H1 (cell line): ENCODE data around the gene GRAMD1C. TPM values are rescaled to one million over a fixed set of nuclear protein-coding genes. Genes with fewer than 3 reads are reported as not detected.
A peak's percentile ranks its signal among the peaks of the same experiment; 100 is the strongest.

Source experiments
- CTCF ChIA-PET: fragments of 300-600 bp; sonication (Branson Sonifier 250); formaldehyde crosslinking; loops from one replicate; lab custom pipeline; 2021; ENCODE audit not compliant: partially characterized antibody; lab: Charles Lee
- POLR2A ChIA-PET: fragments of 300-600 bp; sonication (Branson Sonifier 250); formaldehyde crosslinking; loops from one replicate; lab custom pipeline; 2021; ENCODE audit warnings: inconsistent platforms; ENCODE audit not compliant: partially characterized antibody; lab: Charles Lee
- DNase-seq, 2 experiments: peaks; one replicate each; pipeline versions ENCODE4 v3.0.0 to v3.0.0-alpha.2; 2010 to 2022; ENCODE audit warnings: low spot score in 2 of 2, low read depth in 1 of 2, mixed read lengths in 1 of 2
- FAIRE-seq: peaks from 2 replicates; lab custom pipeline; 2011; peaks lifted over from hg19 to GRCh38; lab: Jason Lieb, UNC
- H2AFZ ChIP-seq: 2 replicates; pipeline ENCODE4 v1.8.1; 2012; ENCODE audit warnings: low read length, inconsistent platforms
- H2AK5ac ChIP-seq: 2 replicates; pipeline ENCODE4 v1.6.1; 2013; ENCODE audit warnings: low read depth, low read length
- H2BK120ac ChIP-seq: replicated peaks from 2 replicates; pipeline ENCODE3; 2013; ENCODE audit warnings: low read depth, low read length, inconsistent platforms
- H2BK12ac ChIP-seq: 2 replicates; pipeline ENCODE4 v1.6.1; 2013; ENCODE audit warnings: low read depth, low read length
- H2BK15ac ChIP-seq: 2 replicates; pipeline ENCODE4 v1.6.1; 2013; ENCODE audit warnings: low read length
- H2BK20ac ChIP-seq: 2 replicates; pipeline ENCODE4 v1.6.1; 2013; ENCODE audit warnings: low read length
- H2BK5ac ChIP-seq: 2 replicates; pipeline ENCODE4 v1.6.1; 2013; ENCODE audit warnings: low read depth, low read length
- H3K14ac ChIP-seq: 2 replicates; pipeline ENCODE4 v1.6.1; 2013; ENCODE audit warnings: inconsistent platforms; ENCODE audit not compliant: insufficient read length
- H3K18ac ChIP-seq: 2 replicates; pipeline ENCODE4 v1.6.1; 2013; ENCODE audit warnings: low read length; ENCODE audit errors: extremely low read depth
- H3K23ac ChIP-seq: 2 replicates; pipeline ENCODE4 v1.6.1; 2013; ENCODE audit warnings: inconsistent platforms; ENCODE audit not compliant: insufficient read length
- H3K23me2 ChIP-seq: 2 replicates; pipeline ENCODE4 v1.6.1; 2013; ENCODE audit warnings: low read depth, low read length
- H3K27ac ChIP-seq: 2 replicates; pipeline ENCODE4 v1.6.1; 2011; ENCODE audit warnings: low read depth, low read length, inconsistent platforms
- H3K27me3 ChIP-seq, 4 experiments: replicated peaks in 1 of 4; 1 replicate in 1 of 4; 2 replicates in 3 of 4; pipeline versions ENCODE4 v1.6.1 to v1.8.1; 2011 to 2013; ENCODE audit warnings: low read length in 3 of 4, mild to moderate bottlenecking in 3 of 4, inconsistent platforms in 2 of 4, mixed read lengths in 2 of 4, moderate library complexity in 1 of 4; ENCODE audit not compliant: control insufficient read depth in 3 of 4, insufficient read depth in 3 of 4; ENCODE audit errors: extremely low read depth in 1 of 4
- H3K36me3 ChIP-seq, 4 experiments: 2 replicates each; pipeline versions ENCODE4 v1.6.1 to v1.8.1; 2011 to 2013; ENCODE audit warnings: mild to moderate bottlenecking in 4 of 4, low read length in 3 of 4, moderate library complexity in 2 of 4, control low read depth in 1 of 4, inconsistent platforms in 1 of 4; ENCODE audit not compliant: insufficient read depth in 4 of 4, control insufficient read depth in 2 of 4
- H3K4ac ChIP-seq: replicated peaks from 2 replicates; pipeline ENCODE3; 2013; ENCODE audit warnings: low read length, low read depth, mixed read lengths, inconsistent platforms; ENCODE audit not compliant: insufficient read length
- H3K4me1 ChIP-seq, 4 experiments: replicated peaks in 1 of 4; 1 replicate in 1 of 4; 2 replicates in 3 of 4; pipeline versions ENCODE4 v1.6.1 to v1.8.1; 2011 to 2013; ENCODE audit warnings: low read length in 3 of 4, inconsistent platforms in 2 of 4, mixed read lengths in 1 of 4; ENCODE audit not compliant: insufficient read depth in 4 of 4, control insufficient read depth in 3 of 4
- H3K4me2 ChIP-seq, 2 experiments: 2 replicates each; pipeline versions ENCODE4 v1.6.1 to v1.8.1; 2011 to 2013; ENCODE audit warnings: low read depth in 2 of 2, low read length in 2 of 2, control low read depth in 1 of 2, inconsistent platforms in 1 of 2, mild to moderate bottlenecking in 1 of 2; ENCODE audit not compliant: insufficient read depth in 1 of 2
- H3K4me3 ChIP-seq, 4 experiments: fragments of 200-600, 300-600 bp in 1 of 4; sonication (generic), shearing (Covaris generic), sonication (Bioruptor Twin) in 1 of 4; 2 replicates each; pipeline versions ENCODE4 v1.5.1 to v1.8.1; 2011 to 2016; ENCODE audit warnings: low read length in 4 of 4, low read depth in 3 of 4, control low read depth in 2 of 4, inconsistent platforms in 2 of 4, mild to moderate bottlenecking in 2 of 4, mixed read lengths in 1 of 4, moderate library complexity in 1 of 4; ENCODE audit not compliant: insufficient read depth in 2 of 4; ENCODE audit errors: extremely low read depth in 1 of 4
- H3K56ac ChIP-seq: replicated peaks from 2 replicates; pipeline ENCODE3; 2013; ENCODE audit warnings: low read depth, mild to moderate bottlenecking, mixed read lengths, low read length, inconsistent platforms; ENCODE audit not compliant: insufficient read length
- H3K79me1 ChIP-seq: 2 replicates; pipeline ENCODE4 v1.6.1; 2013; ENCODE audit warnings: low read depth, low read length, control low read depth
- H3K79me2 ChIP-seq, 2 experiments: 2 replicates each; pipeline versions ENCODE4 v1.6.1 to v1.8.1; 2012 to 2013; ENCODE audit warnings: low read length in 2 of 2, mild to moderate bottlenecking in 2 of 2, inconsistent platforms in 1 of 2; ENCODE audit not compliant: insufficient read depth in 2 of 2, control insufficient read depth in 1 of 2
- H3K9ac ChIP-seq, 4 experiments: replicated peaks in 1 of 4; 1 replicate in 1 of 4; 2 replicates in 3 of 4; pipeline versions ENCODE4 v1.6.1 to v1.8.1; 2011 to 2013; ENCODE audit warnings: low read depth in 3 of 4, low read length in 3 of 4, control low read depth in 2 of 4, mild to moderate bottlenecking in 2 of 4, moderate library complexity in 2 of 4, inconsistent platforms in 1 of 4; ENCODE audit errors: extremely low read depth in 1 of 4
- H3K9me3 ChIP-seq, 2 experiments: 2 replicates each; pipeline versions ENCODE4 v1.6.1 to v1.8.1; 2012 to 2013; ENCODE audit warnings: mild to moderate bottlenecking in 2 of 2, moderate library complexity in 2 of 2, control low read depth in 1 of 2, inconsistent platforms in 1 of 2, low read depth in 1 of 2, low read length in 1 of 2, mixed read lengths in 1 of 2; ENCODE audit not compliant: insufficient read depth in 2 of 2
- H4K20me1 ChIP-seq, 2 experiments: replicated peaks in 1 of 2; 2 replicates each; pipeline versions ENCODE3 to v1.8.1; 2011 to 2013; ENCODE audit warnings: inconsistent platforms in 2 of 2, low read length in 2 of 2, mild to moderate bottlenecking in 1 of 2; ENCODE audit not compliant: insufficient read depth in 2 of 2, control insufficient read depth in 1 of 2
- H4K5ac ChIP-seq: 2 replicates; pipeline ENCODE4 v1.6.1; 2013; ENCODE audit warnings: low read length, low read depth, mixed read lengths, inconsistent platforms; ENCODE audit not compliant: insufficient read length
- H4K8ac ChIP-seq: 2 replicates; pipeline ENCODE4 v1.8.0; 2013; ENCODE audit warnings: mild to moderate bottlenecking, moderate library complexity, low read length, inconsistent platforms; ENCODE audit not compliant: insufficient read depth; ENCODE audit errors: extremely low read depth
- H4K91ac ChIP-seq: replicated peaks from 2 replicates; pipeline ENCODE3; 2013; ENCODE audit warnings: low read length, mixed read lengths, inconsistent platforms; ENCODE audit not compliant: insufficient read length
- CBX8 ChIP-seq: fragments of 300-800, 300-1000 bp; sonication (generic); IDR thresholded peaks from 2 replicates; pipeline ENCODE4 v1.7.1; 2016; ENCODE audit warnings: low read depth, low read length, borderline replicate concordance
- E2F6 ChIP-seq: IDR thresholded peaks from 2 replicates; pipeline ENCODE4 v1.6.1; 2012; ENCODE audit warnings: inconsistent platforms
- SIN3A ChIP-seq, 2 experiments: IDR thresholded peaks in 1 of 2; conservative IDR thresholded peaks in 1 of 2; 2 replicates each; pipeline ENCODE4 v1.6.1; 2011 to 2012; ENCODE audit warnings: low read length in 2 of 2, improper control_type of control experiment in 1 of 2, low read depth in 1 of 2, mild to moderate bottlenecking in 1 of 2
- WGBS, 2 experiments: shearing (Covaris generic) in 1 of 2; methylation state at CpG; one replicate each; pipeline versions ENCODE4 v1.1.6 to v1.1.7; 2013 to 2015; ENCODE audit warnings: low lambda C conversion rate in 2 of 2, mixed read lengths in 2 of 2, inconsistent platforms in 1 of 2, low coverage in 1 of 2, missing lambda C conversion rate in 1 of 2; ENCODE audit not compliant: insufficient replicate concordance in 2 of 2, insufficient coverage in 1 of 2, insufficient read length in 1 of 2; ENCODE audit errors: extremely low coverage in 1 of 2, missing lambda C conversion rate in 1 of 2; 5-methylcytosine and 5-hydroxymethylcytosine counted together
- polyA plus RNA-seq, 7 experiments: library from polyadenylated mRNA; depleted of rRNA in 3 of 7; stranded (reverse) in 5 of 7; unstranded in 2 of 7; fragments of >200 nt in 5 of 7; fragments of 200-250 nt in 2 of 7; gene quantifications; 1 replicate in 5 of 7; 2 replicates in 1 of 7; 4 replicates in 1 of 7; pipeline versions ENCODE4 v1.2.1 to v1.2.3, GENCODE V29; 2011 to 2013; ENCODE audit warnings: missing spikeins in 2 of 7, mixed read lengths in 2 of 7
- total RNA-seq: library from RNA; stranded (reverse); fragmentation: NEBNext Ultra II Directional; extraction: Animal tissue kit (Norgen Biotek cat#: 25700); gene quantifications from 2 replicates; pipeline ENCODE4 v1.2.1, GENCODE V29; 2021

GRAMD1C gene
- total and polyA plus RNA-seq, 2 of the 8 experiments (the other 6 are each of a cell fraction or from before 2014, with no cell fraction given) = 0.62 to 2.1 TPM

- POLR2A ChIA-PET = no interaction called here
- DNase-seq = no peak
- H2BK5ac ChIP-seq = no peak overlapping the region
- H3K4me3 ChIP-seq = no peak overlapping the region
- H3K27me3 ChIP-seq = no peaks in the 10 kb centered on the region
- H2BK15ac ChIP-seq = no peak overlapping the region
- H2BK120ac ChIP-seq = no peak overlapping the region
- H3K4ac ChIP-seq = no peak overlapping the region
- no peak overlapping the region for H3K23ac ChIP-seq
- H3K36me3 ChIP-seq = no peaks in the 10 kb centered on the region
- H3K4me2 ChIP-seq = no peak overlapping the region
- H3K4me1 ChIP-seq = peaks cover 0 to 6% (median 0%) of the 10 kb centered on the region in 4 experiments; a peak in 1 of 7 replicates
- H3K27ac ChIP-seq = no peak overlapping the region
- TF ChIP-seq CBX8 (no peak), SIN3A (conservative IDR thresholded peaks at IDR 0.05 in 1 of 2, IDR thresholded peaks at IDR 0.05 in 1 of 2; ENCODE audit: low read depth in 1 of 2, low read length in 2 of 2) (no peak), E2F6 (no peak)
- peak overlapping the region; percentile 9 for H2AFZ ChIP-seq
- CTCF ChIA-PET = no interaction called here
- no peak overlapping the region for H3K9ac ChIP-seq
- H3K79me1 ChIP-seq = no peaks in the 10 kb centered on the region
- H4K8ac ChIP-seq = no peak overlapping the region
- no peak overlapping the region for H3K56ac ChIP-seq
- H4K20me1 ChIP-seq = no peaks in the 10 kb centered on the region
- H2BK20ac ChIP-seq = no peak overlapping the region
- H4K91ac ChIP-seq = no peak overlapping the region
- H3K79me2 ChIP-seq = no peaks in the 10 kb centered on the region
- no peak overlapping the region for H3K14ac ChIP-seq
- H3K23me2 ChIP-seq = no peaks in the 10 kb centered on the region
- FAIRE-seq = no peak
- H4K5ac ChIP-seq = no peak overlapping the region
- no peak overlapping the region for H2BK12ac ChIP-seq
- H3K9me3 ChIP-seq = no peaks in the 10 kb centered on the region
- 92% methylated on average over 3 of the region's 5 CpGs; no CpG with 5 or more reads in 1 of the 2 experiments for WGBS, 2 experiments
- no peak overlapping the region for H3K18ac ChIP-seq
- H2AK5ac ChIP-seq = no peak overlapping the region
These were observed 6.0 kb upstream of the GRAMD1C start for GRCh38 chr3:113832477-113833164.
